Esophagus (tissue), 2 donors: Measurements from ENCODE around the gene XRCC1. TPM values are rescaled to one million over a fixed set of nuclear protein-coding genes. Genes with fewer than 3 reads are reported as not detected.
"Not testable (repeated sequence)": the region's sequence is repeated elsewhere in the genome, so short reads cannot be mapped to it uniquely, and the experiment has no call there.

Experiments
- H3K27ac ChIP-seq, 2 donors: one replicate each; pipeline ENCODE4 v1.5.1; 2013; ENCODE audit warnings: low read depth in 2 of 2, mild to moderate bottlenecking in 2 of 2, inconsistent platforms in 1 of 2, low read length in 1 of 2, moderate library complexity in 1 of 2
- H3K27me3 ChIP-seq, 2 donors: one replicate each; pipeline ENCODE4 v1.6.1; 2013; ENCODE audit warnings: low read length in 2 of 2, control low read depth in 1 of 2, mild to moderate bottlenecking in 1 of 2; ENCODE audit not compliant: insufficient read depth in 2 of 2, control insufficient read depth in 1 of 2
- H3K36me3 ChIP-seq, 2 donors: one replicate each; pipeline ENCODE4 v1.6.1; 2013; ENCODE audit warnings: low read length in 1 of 2; ENCODE audit not compliant: control insufficient read depth in 2 of 2, insufficient read depth in 2 of 2
- H3K4me1 ChIP-seq, 2 donors: one replicate each; pipeline ENCODE4 v1.6.1; 2013; ENCODE audit warnings: low read length in 1 of 2; ENCODE audit not compliant: control insufficient read depth in 2 of 2, insufficient read depth in 2 of 2
- H3K4me3 ChIP-seq, 2 donors: one replicate each; pipeline ENCODE4 v1.5.1; 2013; ENCODE audit warnings: low read length in 2 of 2, mild to moderate bottlenecking in 2 of 2, low read depth in 1 of 2, moderate library complexity in 1 of 2
- H3K9me3 ChIP-seq, 2 donors: one replicate each; pipeline ENCODE4 v1.6.1; 2013; ENCODE audit warnings: mild to moderate bottlenecking in 2 of 2, low read depth in 1 of 2, low read length in 1 of 2, moderate library complexity in 1 of 2; ENCODE audit not compliant: control insufficient read depth in 2 of 2, insufficient read depth in 1 of 2
- WGBS, 2 donors: extraction: QIAGEN DNeasy Blood & Tissue Kit; methylation state at CpG; one replicate each; pipeline ENCODE4 v1.1.7; 2013; 5-methylcytosine and 5-hydroxymethylcytosine counted together
- polyA plus RNA-seq, 2 donors: library from polyadenylated mRNA; stranded (reverse); fragments of 200-250 nt; gene quantifications; one replicate each; pipeline ENCODE4 v1.2.3, GENCODE V29; 2013
- donor health status: healthy with polysubstance abuse.
- donor health status: Bipolar disorder and iron deficiency.

XRCC1 gene
- polyA plus RNA-seq, 2 donors = 13.7 to 14.4 TPM

- WGBS, 2 donors = 70 to 71% methylated on average over 5 of the region's 5 CpGs
- peaks cover 10 to 12% of the 10 kb centered on the region in 2 donors for H3K36me3 ChIP-seq
- not testable (repeated sequence) for H3K4me1 ChIP-seq, H3K27me3 ChIP-seq, H3K9me3 ChIP-seq, H3K27ac ChIP-seq, H3K4me3 ChIP-seq
These were observed 25.0 kb upstream of the XRCC1 start for GRCh38 chr19:43600326-43600725.

DNA sequence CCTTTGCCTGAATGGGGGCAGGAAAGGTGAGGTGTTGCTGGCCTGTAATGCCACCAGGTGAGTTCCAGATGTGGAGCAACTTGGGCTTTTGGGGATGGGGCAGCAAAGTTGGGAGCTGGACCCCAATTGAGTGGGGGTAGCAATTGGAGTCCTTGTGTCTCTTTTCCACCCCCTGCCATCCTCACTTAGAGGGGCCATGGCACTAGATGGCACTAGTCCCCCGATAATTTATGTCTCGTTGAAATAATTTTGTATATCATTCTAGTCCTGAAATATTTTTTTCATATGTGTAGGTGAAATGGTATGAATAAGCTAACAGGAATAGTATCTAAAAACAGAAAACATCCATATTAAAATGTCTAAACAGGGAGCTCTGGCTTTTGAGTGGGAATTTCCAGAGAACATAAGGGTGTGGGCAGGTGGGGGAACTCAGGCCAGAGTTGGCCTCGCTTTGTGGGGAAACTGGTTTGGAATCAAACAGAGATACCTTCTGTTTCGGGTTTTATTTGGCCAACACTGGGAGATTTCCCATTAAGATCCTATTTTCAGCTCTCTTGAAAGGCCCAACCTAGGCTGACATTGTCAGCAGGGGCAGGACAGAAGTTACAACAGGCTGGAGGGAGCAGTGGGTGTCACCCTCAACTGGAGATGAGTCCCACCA lies 24.4 kb upstream of the XRCC1 start:
- no peaks in the 10 kb centered on the region for H3K9me3 ChIP-seq
- WGBS, 2 donors = 60 to 74% methylated on average over 4 of the region's 4 CpGs
- H3K27me3 ChIP-seq = no peaks in the 10 kb centered on the region
- H3K27ac ChIP-seq = no peak overlapping the region
- H3K4me1 ChIP-seq = peaks cover 7 to 8% of the 10 kb centered on the region in 2 donors
- peaks cover 10% of the 10 kb centered on the region in 2 donors for H3K36me3 ChIP-seq
- no peak overlapping the region for H3K4me3 ChIP-seq

DNA sequence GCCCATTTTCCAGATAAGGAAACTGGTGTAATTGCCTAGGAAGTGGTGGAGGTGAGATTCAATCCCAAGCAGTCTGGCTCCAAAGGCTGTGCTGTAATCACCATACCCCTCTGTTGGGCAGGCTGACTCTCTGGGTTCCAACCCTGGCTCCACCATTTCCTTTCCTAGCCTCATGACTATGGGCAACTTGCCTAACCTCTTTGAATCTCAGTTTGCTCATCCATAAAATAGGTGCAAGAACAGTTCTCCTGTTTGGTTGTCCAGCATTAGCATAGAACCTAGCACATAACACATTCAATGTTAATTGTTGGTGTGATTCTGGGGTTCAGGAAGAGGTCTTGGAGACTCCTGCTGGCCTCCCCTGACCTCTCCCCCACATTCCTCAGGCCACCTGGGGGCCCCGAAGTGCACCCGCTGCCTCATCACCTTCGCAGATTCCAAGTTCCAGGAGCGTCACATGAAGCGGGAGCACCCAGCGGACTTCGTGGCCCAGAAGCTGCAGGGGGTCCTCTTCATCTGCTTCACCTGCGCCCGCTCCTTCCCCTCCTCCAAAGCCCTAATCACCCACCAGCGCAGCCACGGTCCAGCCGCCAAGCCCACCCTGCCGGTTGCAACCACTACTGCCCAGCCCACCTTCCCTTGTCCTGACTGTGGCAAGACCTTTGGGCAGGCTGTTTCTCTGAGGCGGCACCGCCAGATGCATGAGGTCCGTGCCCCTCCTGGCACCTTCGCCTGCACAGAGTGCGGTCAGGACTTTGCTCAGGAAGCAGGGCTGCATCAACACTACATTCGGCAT lies 23.3 kb upstream of the XRCC1 start:
- Histone ChIP-seq H3K4me1 (peaks cover 7 to 8% of the 10 kb centered on the region in 2 donors), H3K27ac (no peak overlapping the region), H3K36me3 (peaks cover 10 to 12% of the 10 kb centered on the region in 2 donors), H3K9me3 (no peaks in the 10 kb centered on the region), H3K27me3 (no peaks in the 10 kb centered on the region), H3K4me3 (no peak overlapping the region)
- 93 to 95% methylated on average over 19 of the region's 19 CpGs for WGBS, 2 donors

DNA sequence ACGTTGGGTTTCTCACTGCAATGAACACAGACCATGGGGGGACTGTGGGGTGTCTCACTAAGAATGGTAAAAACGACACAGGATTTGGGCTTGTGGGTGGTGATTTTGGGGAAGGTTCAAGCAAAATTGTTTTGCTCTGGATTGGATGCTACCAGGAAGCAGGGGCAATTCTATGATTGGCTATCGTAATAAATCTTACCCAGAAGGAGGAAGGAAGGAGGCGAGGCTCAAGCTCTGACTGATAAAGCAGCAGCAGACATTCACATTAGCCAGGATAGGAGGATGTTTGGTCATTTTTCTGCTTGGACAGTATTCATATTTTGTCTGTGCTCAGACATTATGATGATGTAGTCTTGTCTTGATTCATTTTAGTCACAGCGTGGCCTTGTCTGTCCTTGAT lies 22.5 kb upstream of the XRCC1 start:
- no peak overlapping the region for H3K27ac ChIP-seq
- no peaks in the 10 kb centered on the region for H3K9me3 ChIP-seq
- 46 to 47% methylated on average over 5 of the region's 5 CpGs for WGBS, 2 donors
- H3K36me3 ChIP-seq = peaks cover 10 to 16% of the 10 kb centered on the region in 2 donors
- no peaks in the 10 kb centered on the region for H3K27me3 ChIP-seq
- H3K4me1 ChIP-seq = peaks cover 7 to 8% of the 10 kb centered on the region in 2 donors
- H3K4me3 ChIP-seq = no peak overlapping the region

- Histone ChIP-seq H3K4me1 (peaks cover 7 to 8% of the 10 kb centered on the region in 2 donors), H3K9me3 (no peaks in the 10 kb centered on the region), H3K27ac (peak overlapping the region; percentile 90 to 98), H3K27me3 (no peaks in the 10 kb centered on the region), H3K4me3 (peak overlapping the region; percentile 57 to 59), H3K36me3 (peaks cover 10 to 25% of the 10 kb centered on the region in 2 donors)
- whole genome bisulfite sequencing, 2 donors = 15 to 18% methylated on average over 7 of the region's 7 CpGs
These were observed 21.6 kb upstream of the XRCC1 start for GRCh38 chr19:43596842-43597461.

GRCh38 chr19:43595999-43596841 lies 20.9 kb upstream of the XRCC1 start, which contains the start of the genes IRGQ and ZNF576:
Gene IRGQ (minus strand): TSS chr19:43596134. CDS start chr19:43595338, 796 bp downstream.
Gene ZNF576 (plus strand): TSS chr19:43596595. CDS start chr19:43597109, 514 bp downstream.
- peaks cover 6 to 25% of the 10 kb centered on the region in 2 donors for H3K36me3 ChIP-seq
- no peaks in the 10 kb centered on the region for H3K9me3 ChIP-seq
- no peaks in the 10 kb centered on the region for H3K27me3 ChIP-seq
- peak within 1 kb of the TSS; percentile 90 to 98 for H3K27ac ChIP-seq
- H3K4me3 ChIP-seq = peak within 1 kb of the TSS; percentile 57 to 59
- WGBS, 2 donors = 0 to 1% methylated on average over 60 of the region's 60 CpGs
- peaks cover 7 to 8% of the 10 kb centered on the region in 2 donors for H3K4me1 ChIP-seq

DNA sequence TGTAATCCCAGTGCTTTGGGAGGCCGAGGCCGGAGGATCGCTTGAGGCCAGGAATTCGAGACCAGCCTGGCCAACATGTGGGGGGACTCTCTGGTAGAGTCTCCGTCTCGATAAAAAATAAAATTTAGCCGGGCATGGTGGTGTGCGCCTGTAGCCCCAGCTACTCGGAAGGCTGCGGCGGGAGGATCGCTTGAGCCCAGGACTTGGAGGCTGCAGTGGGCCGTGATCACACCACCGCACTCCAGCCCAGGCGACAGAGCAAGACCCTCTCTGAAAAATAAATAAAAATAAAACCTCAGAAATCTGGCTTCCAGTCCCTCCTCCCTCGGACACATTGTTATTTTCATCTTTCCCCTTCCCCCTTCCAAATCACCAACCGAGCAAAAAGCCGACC lies 20.3 kb upstream of the XRCC1 start:
- peaks cover 5 to 28% of the 10 kb centered on the region in 2 donors for H3K36me3 ChIP-seq
- H3K4me1 ChIP-seq = peaks cover 7 to 8% of the 10 kb centered on the region in 2 donors
- peak overlapping the region; percentile 57 for H3K4me3 ChIP-seq
- H3K27me3 ChIP-seq = no peaks in the 10 kb centered on the region
- WGBS, 2 donors = 0 to 1% methylated on average over 18 of the region's 18 CpGs
- H3K9me3 ChIP-seq = no peaks in the 10 kb centered on the region
- H3K27ac ChIP-seq = peak overlapping the region; percentile 82 to 94

GRCh38 chr19:43594710-43595604 lies 19.6 kb upstream of the XRCC1 start:
- H3K9me3 ChIP-seq = no peaks in the 10 kb centered on the region
- no peaks in the 10 kb centered on the region for H3K27me3 ChIP-seq
- peak overlapping the region; percentile 57 for H3K4me3 ChIP-seq
- peaks cover 7 to 8% of the 10 kb centered on the region in 2 donors for H3K4me1 ChIP-seq
- WGBS, 2 donors = 1% methylated on average over 59 to 64 of the region's 64 CpGs
- H3K36me3 ChIP-seq = peaks cover 5 to 32% of the 10 kb centered on the region in 2 donors
- peak overlapping the region; percentile 82 to 94 for H3K27ac ChIP-seq
